CD4-positive, alpha-beta T cell treated with Interleukin-15 for 1 hour (primary cell): ENCODE data around the gene XIRP1.
"Not testable (repeated sequence)": the region's sequence is repeated elsewhere in the genome, so short reads cannot be mapped to it uniquely, and the experiment has no call there.

ENCODE experiments used
- DNase-seq: peaks from one replicate; pipeline ENCODE4 v3.0.0-alpha.2; 2020

The XIRP1 gene, protein sequence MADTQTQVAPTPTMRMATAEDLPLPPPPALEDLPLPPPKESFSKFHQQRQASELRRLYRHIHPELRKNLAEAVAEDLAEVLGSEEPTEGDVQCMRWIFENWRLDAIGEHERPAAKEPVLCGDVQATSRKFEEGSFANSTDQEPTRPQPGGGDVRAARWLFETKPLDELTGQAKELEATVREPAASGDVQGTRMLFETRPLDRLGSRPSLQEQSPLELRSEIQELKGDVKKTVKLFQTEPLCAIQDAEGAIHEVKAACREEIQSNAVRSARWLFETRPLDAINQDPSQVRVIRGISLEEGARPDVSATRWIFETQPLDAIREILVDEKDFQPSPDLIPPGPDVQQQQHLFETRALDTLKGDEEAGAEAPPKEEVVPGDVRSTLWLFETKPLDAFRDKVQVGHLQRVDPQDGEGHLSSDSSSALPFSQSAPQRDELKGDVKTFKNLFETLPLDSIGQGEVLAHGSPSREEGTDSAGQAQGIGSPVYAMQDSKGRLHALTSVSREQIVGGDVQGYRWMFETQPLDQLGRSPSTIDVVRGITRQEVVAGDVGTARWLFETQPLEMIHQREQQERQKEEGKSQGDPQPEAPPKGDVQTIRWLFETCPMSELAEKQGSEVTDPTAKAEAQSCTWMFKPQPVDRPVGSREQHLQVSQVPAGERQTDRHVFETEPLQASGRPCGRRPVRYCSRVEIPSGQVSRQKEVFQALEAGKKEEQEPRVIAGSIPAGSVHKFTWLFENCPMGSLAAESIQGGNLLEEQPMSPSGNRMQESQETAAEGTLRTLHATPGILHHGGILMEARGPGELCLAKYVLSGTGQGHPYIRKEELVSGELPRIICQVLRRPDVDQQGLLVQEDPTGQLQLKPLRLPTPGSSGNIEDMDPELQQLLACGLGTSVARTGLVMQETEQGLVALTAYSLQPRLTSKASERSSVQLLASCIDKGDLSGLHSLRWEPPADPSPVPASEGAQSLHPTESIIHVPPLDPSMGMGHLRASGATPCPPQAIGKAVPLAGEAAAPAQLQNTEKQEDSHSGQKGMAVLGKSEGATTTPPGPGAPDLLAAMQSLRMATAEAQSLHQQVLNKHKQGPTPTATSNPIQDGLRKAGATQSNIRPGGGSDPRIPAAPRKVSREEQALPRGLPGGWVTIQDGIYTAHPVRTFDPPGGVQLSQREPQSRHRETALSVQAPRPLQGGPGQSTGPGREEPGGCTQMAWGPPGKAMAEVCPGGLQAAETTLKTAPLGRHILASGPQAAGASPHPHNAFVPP (N-terminal part only)

DNA sequence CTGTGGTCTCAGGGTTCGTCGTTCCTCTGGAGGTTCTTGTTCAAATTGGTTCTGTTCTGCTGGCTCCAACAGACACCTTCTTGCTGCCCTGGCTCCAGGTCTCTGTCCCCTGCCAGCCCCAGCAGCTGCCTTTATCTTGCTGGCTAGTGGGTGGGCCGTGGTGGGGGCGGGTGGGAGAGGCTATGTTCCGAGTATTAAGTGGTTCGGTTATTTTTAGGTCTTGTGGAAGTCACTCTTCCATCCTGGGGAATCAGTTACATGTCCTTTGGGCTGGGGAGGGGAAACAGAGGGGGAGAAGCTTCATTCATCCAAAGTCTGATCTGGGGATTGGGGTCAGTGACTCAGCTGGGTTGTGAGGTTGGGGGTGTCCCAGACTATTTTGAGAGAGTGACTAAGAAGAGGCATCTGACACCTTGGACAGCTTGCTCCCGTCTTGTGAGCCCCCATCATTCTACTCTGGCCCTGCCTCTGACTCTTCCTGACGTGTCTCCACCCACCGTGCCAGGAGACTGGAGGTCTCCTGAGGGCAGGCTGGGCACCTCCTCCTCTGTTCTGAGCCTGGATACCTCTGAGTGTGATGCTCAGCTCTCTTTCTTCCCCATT lies at the start of gene XIRP1:
Gene XIRP1 (minus strand): TSS at position 106 of the 603 bp plus-strand sequence. CDS start 3,150 bp downstream, outside the sequence.
- no peak for DNase-seq

DNA sequence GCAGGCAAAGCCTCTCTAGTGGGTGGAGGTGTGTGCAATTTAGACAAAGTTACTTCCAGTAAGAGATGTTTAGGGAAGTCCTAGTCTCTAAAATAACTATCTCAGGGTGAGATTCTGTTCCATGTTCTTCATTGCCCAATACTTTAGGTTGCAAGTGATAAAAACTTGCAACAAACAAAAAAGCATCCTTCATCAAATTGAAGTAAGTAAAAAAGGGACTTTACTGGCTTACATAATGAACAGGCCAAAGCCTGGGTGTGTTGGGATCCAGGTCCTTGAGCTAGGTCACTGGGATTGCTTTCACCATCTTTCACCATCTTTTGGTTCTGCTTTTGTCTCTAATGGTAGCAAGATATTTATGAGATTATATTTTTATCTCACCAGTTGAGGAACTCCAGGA lies 49.2 kb upstream of the XIRP1 start:
- DNase-seq, result peak; percentile 36

DNA sequence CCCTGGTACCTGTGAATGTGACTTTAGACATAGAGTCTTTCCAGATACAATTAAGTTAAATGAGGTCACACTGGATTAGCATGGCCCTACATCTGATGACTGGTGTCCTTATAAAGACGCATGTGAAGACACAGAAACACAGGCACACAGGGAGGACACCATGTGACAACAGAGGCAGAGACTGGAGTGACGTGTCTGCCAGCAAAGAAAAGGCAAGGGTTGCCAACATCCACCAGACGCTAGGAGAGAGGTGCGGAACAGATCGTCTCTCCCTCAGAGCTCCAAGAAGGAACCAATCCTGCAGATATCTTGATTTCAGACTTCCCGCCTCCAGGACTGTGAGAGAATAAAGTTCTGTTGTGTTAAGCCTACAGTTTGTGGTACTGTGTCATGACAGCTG lies 44.6 kb upstream of the XIRP1 start:
- DNase-seq, result no peak

DNA sequence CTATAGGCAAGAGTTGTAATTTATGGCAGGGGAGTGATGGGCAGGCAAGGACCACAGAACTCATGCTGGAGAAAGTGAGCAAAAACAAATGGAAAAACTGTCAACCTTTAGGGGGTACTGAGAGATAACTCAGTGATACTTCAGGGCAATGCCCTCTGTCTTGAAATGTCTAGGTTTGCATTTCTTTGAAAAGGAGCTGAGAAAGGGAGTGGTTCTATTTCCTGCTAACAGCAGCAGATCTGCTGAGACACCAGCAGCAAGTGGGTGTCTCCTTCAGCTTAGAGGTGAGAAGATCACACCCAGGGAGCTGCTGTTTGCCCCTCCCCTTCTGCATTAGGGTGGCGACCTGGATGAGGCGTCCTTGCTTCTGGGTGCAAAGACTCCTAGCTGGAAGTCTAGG lies 42.3 kb upstream of the XIRP1 start:
- peak; percentile 56 for DNase-seq

DNA sequence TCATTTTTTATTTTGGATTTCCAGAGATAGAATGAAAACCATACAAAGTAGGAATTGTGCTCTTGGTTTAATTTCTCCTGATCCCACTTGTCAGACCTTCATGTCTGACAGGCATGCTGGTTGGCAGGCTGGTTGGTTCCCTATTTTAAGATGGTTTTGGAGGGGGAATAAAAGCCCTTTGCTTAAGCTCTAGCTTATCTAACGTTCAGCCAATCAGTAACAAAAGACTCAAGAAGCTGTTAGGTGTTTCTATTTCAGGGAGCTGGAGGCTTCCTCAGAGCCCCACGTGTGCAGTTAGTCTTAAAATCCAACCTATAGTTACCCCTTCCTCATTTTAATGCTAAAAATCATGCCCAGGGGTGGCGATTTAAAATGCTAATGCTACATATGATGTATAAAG lies 40.5 kb upstream of the XIRP1 start:
- no peak for DNase-seq

DNA sequence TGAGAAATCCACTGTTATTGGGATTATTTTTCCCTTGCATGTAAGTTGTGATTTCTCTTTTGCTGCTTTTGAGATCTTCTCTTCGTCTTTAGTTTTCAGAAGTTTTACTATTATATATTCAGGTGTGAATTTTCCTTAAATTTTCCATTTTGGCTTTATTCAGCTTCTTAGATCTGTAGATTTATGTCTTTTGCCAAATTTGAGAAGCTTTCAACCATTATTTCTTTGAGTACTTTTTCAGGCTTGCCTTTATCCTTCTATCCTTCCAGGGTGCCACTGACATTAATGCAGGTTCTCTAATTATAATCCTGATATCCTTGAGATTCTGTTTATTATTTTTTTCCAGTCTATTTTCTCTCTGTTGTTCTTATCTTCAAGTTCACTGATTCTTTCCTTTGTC lies 38.1 kb upstream of the XIRP1 start:
- no peak for DNase-seq

DNA sequence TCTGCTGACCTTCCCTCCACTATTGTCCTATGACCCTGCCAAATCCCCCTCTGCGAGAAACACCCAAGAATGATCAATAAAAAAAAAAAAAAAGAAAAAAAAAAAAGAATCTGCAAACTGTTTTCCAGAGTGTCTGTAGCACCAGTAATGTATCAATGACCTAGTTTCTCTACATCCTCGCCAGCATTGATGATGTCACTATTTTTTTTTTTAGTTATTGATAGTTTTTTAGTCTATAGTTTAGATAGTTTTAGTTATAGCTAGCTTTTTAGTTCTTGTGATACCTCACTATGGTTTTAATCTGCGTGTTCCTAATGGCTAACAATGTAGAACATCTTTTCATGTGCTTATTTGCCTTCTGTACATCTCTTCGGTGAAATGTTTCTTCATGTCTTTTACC lies 36.1 kb upstream of the XIRP1 start:
- no peak for DNase-seq

DNA sequence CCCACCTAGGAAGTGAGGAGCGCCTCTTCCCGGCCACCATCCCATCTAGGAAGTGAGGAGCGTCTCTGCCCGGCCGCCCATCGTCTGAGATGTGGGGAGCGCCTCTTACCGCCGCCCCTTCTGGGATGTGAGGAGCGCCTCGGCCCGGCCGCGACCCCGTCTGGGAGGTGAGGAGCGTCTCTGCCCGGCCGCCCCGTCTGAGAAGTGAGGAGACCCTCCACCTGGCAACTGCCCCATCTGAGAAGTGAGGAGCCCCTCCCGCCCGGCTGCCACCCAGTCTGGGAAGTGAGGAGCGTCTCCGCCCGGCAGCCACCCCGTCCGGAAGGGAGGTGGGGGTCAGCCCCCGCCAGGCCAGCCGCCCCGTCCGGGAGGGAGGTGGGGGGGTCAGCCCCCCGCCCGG lies 35.2 kb upstream of the XIRP1 start:
- DNase-seq, result not testable (repeated sequence)

DNA sequence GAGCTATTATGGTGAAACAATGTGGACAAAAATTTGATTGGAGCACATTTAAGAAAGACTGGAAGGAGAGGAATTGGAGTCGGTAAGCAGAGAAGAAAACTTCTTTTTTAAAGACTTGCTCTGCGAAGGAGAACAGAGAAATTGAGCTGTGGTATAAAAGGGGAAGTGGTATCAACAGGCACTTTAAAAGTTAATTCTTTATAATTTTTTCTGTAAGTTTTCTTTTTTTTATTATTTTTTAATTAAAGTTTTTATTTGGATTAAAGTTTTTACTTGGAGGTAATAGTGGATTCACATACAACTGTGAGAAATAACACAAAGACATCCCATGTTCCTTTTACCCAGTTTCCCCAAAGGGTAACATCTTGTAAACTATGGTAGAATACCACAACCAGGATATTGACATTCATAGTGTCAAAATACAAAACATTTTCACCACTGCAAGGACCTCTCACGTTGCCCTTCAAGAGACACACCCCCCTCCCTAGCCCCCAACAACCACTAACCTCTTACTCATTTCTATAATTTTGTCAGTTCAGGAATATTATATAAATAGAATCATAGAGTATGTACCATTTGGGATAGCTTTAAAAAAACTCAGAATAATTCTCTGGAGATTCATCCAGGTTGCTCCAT lies 33.8 kb upstream of the XIRP1 start:
- DNase-seq, result no peak

DNA sequence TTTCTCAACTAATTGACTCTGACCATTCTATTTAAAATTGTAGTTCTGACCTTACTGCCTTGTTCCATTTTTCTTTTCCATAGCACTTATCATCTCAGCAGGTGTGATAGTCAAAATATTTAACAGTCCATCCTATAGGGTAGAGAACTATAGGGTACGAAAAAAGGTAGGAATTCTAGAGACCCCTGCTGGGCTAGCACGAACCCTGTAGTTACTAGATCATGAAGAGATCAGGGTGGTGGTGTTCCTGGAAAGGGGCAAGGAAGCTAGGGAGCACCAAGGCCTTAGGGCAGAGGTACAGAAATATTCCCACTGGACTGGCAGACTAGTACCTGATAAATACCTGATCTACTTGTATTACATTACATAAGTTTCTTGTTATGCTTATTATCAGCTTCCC lies 31.9 kb upstream of the XIRP1 start:
- no peak for DNase-seq

DNA sequence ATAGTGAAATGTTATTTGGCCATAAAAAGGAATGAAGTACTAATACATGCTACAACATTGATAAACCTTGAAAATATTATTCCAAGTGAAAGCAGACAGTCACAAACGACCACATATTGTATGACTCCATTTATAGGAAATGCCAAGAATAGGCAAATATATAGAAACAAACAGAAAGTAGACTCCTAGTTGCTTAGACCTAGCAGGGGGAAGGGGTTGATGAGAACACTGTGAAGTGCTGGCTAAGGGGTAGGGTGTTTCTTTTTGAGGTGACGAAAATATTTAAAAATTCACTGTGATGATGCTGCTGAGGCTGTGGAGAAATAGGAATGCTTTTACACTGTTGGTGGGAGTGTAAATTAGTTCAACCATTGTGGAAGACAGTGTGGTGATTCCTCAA lies 30.5 kb upstream of the XIRP1 start:
- no peak for DNase-seq

DNA sequence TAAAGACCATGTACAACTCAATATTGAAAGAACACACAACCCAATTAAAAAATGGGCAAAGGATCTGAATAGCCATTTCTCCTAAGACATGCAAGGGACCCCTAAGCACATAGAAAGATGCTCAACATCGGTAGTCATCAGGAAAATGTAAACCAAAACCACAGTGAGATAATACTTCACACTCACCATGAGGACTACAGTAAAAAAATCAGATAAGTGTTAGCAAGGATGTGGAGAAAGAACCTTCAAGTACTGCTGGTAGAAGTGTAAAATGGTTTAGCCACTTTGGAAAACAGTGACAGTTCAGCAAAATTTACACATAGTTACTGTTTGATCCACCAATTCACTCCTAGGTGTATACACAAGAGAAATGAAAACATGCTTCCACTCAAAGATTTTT lies 30.1 kb upstream of the XIRP1 start:
- DNase-seq, result no peak

DNA sequence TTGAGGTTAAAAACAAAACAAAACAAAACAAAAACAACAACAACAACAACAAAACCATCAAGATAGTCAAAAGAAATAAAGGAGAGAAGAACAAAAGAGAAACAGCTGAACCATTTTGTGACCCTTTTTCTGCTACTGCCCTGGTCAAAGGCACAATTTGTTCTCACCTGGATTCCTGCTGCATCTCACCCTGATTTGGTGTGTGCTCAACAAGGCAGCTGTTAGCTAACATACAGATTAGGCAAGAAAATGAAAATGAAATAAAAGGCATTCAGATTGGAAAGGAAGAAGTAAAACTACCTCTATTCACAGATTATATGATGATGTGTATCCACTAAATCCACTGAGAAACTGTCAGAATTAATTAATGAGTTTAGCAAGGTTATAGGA lies 28.7 kb upstream of the XIRP1 start:
- no peak for DNase-seq

DNA sequence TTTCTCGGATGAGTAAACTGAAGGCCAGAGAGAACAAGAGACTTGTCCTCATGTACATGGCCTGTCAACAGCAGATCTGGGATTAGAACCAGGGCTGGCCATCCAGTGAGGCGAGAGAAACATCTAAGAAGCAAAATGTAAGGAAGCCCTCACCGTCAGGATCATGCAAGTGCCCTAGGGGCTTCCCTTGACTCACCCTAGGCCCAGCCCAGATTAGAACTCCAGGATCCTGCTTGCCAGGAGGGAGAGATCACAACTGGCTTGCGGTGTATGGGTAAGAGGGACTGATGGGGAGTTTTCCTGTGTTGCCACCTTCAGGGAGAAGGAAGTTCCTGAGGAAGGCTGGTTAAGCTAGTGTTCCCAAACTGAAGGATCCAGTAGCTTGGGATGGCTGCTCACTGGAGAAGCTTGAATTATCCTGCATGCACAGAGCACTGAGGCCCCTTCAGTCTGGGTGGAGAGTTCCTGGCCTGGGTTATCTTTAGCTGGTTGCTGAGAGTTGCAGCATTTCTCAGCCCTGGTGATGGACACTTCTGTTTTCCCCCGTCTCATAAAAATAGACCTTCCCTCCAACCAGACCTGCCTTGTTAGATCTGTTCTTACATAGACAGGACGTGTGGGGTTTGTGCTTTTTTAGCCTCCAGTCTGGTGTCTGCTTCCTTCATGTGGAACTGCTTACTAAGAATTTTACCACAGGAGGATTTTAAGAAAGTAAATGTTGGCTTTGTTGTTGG lies 28.2 kb upstream of the XIRP1 start:
- no peak for DNase-seq

DNA sequence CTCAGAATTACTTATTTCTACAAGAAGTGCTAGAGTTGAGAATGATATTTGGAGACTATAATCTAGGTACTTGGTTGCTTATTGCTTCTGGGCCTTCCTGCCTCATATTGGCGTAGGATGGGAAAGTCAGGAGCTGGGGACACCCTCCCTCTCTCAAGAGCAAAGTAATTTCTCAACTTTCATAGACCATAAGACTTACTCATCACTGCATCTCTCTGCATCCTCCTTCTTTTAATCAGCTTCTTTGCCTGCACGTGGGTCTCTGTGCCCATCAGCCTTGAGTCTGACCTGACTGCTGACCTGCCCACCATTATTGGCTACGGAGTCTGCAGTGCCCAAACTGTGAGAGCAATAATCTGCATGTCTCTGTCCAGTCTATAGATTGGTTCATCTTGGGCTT lies 27.3 kb upstream of the XIRP1 start:
- no peak for DNase-seq

DNA sequence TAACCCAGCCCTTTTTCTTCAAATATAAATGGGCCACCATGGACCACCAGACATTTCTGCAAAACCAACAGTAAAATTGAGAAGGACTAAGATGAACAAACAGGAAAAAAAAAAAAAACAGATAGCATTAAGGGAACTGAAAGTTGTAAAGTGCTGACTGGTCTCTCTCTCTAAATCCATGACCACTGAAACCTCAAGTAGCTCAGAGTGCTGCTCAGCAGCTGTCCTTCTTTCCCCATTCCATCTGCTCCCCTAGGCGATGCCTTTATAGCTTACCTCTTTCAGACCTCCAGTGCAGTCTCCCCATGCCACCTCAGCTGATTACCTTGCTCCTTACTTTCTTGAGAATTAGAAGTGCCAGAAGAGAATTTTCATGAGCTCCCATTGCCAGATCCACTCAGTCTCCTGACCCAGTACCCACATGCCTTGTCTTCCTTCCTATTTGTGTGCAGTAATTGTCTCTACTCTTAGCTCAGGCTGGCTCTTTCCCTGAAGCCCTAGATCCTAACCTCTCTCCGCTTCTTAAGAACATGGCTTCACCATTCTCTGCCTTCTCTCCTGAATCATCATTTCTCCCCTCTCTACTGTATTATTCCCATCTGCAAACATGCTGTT lies 23.9 kb upstream of the XIRP1 start:
- peak; percentile 29 for DNase-seq

DNA sequence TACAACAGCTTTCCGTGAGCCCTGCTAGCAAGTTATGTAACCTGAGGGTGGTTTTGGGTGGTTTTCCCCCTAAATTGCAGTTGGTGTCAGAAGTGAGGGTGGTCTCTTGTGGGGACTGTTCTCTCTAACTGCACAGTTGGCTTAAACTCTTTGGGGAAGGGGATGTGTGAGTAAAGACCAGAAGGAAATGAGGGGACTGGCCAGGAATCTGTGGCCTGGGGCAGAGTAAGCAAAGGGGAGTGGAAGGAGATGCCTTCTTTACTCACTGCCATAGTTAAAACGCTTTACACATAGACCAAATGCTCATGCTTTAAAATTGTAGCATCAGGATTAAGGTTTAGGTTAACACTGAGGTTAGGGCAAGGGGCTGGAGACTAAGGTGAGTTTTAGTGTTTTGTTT lies 21.2 kb upstream of the XIRP1 start:
- no peak for DNase-seq

DNA sequence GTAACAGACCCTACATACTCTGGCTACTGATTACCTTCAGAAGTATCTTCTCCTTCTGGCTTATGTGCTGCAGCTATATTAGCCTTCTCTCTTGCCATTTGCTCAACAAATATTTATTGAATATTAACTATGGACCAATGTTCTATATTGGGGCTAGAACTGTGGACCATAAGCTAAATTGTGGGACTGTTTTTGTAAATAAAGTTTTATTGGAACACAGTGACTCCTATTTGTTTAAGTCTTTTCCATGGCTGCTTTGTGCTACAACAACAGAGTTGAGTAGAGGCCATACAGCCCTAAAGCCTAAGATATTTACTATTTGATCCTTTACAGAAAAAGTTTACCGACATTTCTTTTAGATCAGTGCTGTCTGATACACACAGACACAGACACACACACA lies 20.3 kb upstream of the XIRP1 start:
- DNase-seq, result no peak

DNA sequence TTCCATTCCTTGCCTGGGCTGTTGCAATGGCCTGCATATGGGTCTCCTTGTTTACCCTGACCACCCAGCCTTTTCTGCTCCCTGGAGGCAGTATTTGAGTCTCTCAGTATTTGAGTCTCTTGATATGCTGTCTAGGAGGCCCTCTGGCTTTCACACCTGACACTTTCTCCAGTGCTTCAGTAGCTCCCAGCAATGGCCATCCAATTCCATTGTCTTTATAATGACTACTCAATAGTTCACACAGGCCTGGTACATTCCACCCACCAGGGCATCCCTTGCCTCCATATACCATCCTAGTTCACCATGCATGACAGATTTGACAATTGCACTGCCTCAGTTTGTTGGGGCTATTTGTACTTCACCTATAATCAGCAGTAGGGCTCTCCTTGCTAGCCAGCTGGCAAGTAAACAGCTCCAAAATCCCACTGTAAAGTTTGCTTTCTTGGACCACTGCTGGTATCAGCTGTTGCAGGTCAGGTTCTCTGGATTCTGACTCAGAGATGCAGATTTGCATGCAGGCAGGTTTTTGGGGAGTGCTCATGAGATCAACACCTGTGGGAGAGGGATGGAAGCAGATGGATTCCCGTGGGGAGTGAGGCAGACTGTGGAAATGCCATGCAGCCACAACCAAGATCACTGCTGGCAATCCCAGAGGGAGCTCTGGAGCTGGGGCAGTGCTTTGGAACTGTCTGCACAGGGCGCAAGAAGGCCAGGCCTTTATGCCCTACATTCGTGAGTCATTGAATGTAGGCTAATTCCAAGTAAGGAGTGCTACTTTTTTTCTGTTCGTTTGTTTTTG lies 19.1 kb upstream of the XIRP1 start:
- no peak for DNase-seq

DNA sequence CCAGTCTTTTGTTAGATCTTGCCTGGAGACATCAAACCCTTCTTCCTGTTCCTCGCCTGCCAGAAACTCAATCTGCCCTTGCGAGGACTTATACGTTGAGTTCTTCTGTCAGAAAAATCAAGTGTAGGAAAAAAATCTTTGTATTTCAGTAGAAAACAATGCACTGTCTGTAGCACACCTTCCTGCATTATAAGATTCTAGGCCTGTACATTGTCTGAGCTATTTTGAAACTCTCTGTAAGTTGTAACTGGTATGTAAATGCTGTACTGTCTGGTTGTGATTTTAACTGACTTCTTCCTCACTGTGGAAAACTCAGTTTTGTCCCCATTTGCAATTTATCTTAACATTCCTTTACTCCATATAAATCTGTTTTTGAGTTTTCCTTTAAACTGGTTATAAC lies 17.7 kb upstream of the XIRP1 start:
- no peak for DNase-seq
